Pancreas (tissue), 10 donors: ENCODE results near the gene PHACTR2. TPM values are rescaled to one million over a fixed set of nuclear protein-coding genes. Genes with fewer than 3 reads are reported as not detected.

Source experiments
- ATAC-seq, 4 donors: fragments of 200-7000 bp; cut with Tn5 transposase; one replicate each; pipeline versions ENCODE4 v1.8.0 to v1.9.1; 2020; ENCODE audit warnings: mild to moderate bottlenecking in 4 of 4, moderate library complexity in 4 of 4
- DNase-seq, 6 donors: peaks; one replicate each; pipeline ENCODE4 v3.0.0-alpha.2; 2020
- FAIRE-seq: peaks from 2 replicates; lab custom pipeline; 2012; peaks lifted over from hg19 to GRCh38; lab: Jason Lieb, UNC
- H3K27ac ChIP-seq, 4 donors: fragments of 200-600 bp; sonication (generic); 1 replicate in 3 of 4; 2 replicates in 1 of 4; pipeline versions ENCODE4 v1.5.0 to v1.8.0; 2020
- H3K27me3 ChIP-seq, 4 donors: fragments of 200-600 bp; one replicate each; pipeline ENCODE4 v1.8.0; 2021
- H3K36me3 ChIP-seq, 3 donors: fragments of 200-600 bp; sonication (generic) in 1 of 3; one replicate each; pipeline versions ENCODE4 v1.5.0 to v1.8.0; 2020 to 2021
- H3K4me1 ChIP-seq, 3 donors: fragments of 200-600 bp; one replicate each; pipeline ENCODE4 v1.8.0; 2021
- H3K4me3 ChIP-seq, 4 donors: fragments of 200-600 bp; sonication (generic) in 2 of 4; one replicate each; pipeline versions ENCODE4 v1.5.0 to v1.8.0; 2020 to 2021
- H3K9me3 ChIP-seq, 4 donors: fragments of 200-600 bp; one replicate each; pipeline ENCODE4 v1.8.0; 2021
- WGBS, 2 donors: extraction: QIAGEN DNeasy Blood & Tissue Kit; methylation state at CpG; one replicate each; pipeline ENCODE4 v1.1.7; 2013; 5-methylcytosine and 5-hydroxymethylcytosine counted together
- intact Hi-C, 3 donors: fragments of 100-400 bp; cut with DNase I; formaldehyde crosslinking; loops; one replicate each; pipeline versions ENCODE4 v1.11.1 to v1.14.2; 2022
- polyA plus RNA-seq, 2 donors: library from polyadenylated mRNA; stranded (reverse); fragments of 200-250 nt; gene quantifications; one replicate each; pipeline ENCODE4 v1.2.3, GENCODE V29; 2013
- total RNA-seq, 6 donors: library from RNA; stranded (reverse); fragmentation: NEBNext Ultra II Directional in 4 of 6; extraction: Animal tissue kit (Norgen Biotek cat#: 25700) in 4 of 6; gene quantifications; one replicate each; pipeline versions ENCODE4 v1.2.1 to v1.2.4, GENCODE V29; 2021 to 2023
- TF ChIP-seq, protein P1 (sequence below), 4 donors: fragments of 200-600 bp; sonication (generic) in 3 of 4; IDR thresholded peaks; one replicate each; pipeline versions ENCODE4 v1.5.0 to v1.8.0; 2021; ENCODE audit warnings: antibody characterized with exemption in 4 of 4
- donor health status: healthy with polysubstance abuse.
- donor health status: DM: no; HTN: no; CAD: no; lungs with moderate emphysema.
- donor health status: DM: no; HTN: no; CAD: no.
- donor health status: control.
- donor health status: control.
- donor health status: Bipolar disorder and iron deficiency.
- donor health status: DM: yes; HTN: yes; CAD: no.
- donor health status: DM: no; HTN: no; CAD: no.
- donor health status: DM: no; HTN: no; CAD: no.
- donor health status: DM: yes; HTN: yes; CAD: no.

Gene PHACTR2
- total and polyA plus RNA-seq, 8 donors = 2.7 to 19.0 (median 8.9) TPM

DNA sequence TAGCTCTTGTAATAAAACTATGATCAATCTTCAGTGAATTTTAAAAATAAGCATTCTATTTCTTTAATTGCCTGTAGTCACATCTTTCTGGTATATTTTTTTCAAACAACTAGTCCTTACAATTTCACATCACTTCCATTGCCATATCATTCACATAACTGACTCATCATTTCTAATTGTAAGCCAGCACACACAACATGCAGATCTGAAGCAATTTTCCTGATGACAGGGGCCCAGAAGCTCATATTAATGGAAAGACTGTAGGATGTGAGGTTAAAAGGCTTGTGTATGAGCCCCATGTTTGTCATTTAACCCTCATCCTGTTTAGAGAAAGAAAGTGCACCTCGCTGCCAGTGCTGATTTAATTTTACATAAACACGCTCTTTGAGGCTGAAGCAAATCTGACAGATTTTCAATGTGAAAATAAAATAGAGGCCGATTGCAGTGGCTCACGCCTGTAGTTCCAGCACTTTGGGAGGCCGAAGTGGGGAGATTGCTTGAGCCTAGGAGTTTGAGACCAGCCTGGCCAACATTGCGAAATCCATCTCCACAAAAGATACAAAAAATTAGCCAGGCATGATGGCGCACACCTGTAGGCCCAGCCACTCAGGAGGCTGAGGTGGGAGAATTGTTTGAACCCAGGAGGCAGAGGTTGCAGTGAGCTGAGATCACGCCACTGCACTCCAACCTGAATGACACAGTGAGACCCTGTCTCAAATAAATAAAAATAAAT, 125.2 kb downstream of the PHACTR2 start:
- Histone ChIP-seq H3K4me3 (no peak overlapping the region), H3K27ac (no peak overlapping the region), H3K4me1 (no peaks in the 10 kb centered on the region), H3K27me3 (no peaks in the 10 kb centered on the region), H3K36me3 (no peaks in the 10 kb centered on the region), H3K9me3 (no peaks in the 10 kb centered on the region)
- intact Hi-C loops = no loop called here
- DNase-seq (no peak), FAIRE-seq (no peak), ATAC-seq (no peak)
- TF ChIP-seq, protein P1, sequence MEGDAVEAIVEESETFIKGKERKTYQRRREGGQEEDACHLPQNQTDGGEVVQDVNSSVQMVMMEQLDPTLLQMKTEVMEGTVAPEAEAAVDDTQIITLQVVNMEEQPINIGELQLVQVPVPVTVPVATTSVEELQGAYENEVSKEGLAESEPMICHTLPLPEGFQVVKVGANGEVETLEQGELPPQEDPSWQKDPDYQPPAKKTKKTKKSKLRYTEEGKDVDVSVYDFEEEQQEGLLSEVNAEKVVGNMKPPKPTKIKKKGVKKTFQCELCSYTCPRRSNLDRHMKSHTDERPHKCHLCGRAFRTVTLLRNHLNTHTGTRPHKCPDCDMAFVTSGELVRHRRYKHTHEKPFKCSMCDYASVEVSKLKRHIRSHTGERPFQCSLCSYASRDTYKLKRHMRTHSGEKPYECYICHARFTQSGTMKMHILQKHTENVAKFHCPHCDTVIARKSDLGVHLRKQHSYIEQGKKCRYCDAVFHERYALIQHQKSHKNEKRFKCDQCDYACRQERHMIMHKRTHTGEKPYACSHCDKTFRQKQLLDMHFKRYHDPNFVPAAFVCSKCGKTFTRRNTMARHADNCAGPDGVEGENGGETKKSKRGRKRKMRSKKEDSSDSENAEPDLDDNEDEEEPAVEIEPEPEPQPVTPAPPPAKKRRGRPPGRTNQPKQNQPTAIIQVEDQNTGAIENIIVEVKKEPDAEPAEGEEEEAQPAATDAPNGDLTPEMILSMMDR (IDR thresholded peaks at IDR 0.05) = no peak
- 97 to 98% methylated on average over 8 of the region's 8 CpGs for WGBS, 2 donors

DNA sequence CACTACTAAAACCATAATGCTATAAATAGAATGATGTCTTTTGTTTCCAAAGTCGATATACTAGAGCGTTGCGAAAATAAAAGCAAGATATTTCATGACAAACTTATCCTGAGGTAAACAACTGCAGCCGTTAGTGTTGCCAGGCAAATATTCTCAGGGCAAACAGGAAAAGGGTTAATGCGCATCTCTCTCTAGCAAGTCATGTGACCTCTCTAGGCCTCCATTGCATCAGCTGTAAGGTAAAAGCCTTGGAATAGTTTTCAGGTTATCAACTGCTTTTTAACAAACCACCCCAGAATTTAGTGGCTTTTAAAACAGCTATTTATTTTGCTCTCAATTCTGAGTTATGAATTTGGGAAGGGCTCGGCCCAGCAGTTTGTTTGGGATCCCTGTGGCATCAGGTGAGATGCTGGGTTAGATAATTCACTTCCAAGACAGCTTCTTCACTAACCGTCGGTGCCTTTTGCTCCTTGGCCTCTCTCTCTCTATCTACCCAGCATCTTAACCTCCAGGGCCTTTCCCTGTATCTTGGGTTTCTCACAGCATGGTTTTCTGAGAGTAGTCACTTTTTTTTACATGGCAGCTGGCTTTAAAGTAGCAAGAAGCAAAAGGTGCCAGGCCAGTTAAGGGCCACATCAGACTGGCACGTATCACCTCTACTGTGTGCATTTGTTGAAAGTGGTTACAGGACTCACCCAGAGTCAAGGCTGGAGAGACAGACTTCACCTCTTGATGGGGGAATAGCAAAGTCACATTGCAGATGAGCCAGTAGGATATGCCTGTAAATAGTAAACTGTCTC, 126.2 kb downstream of the PHACTR2 start:
- DNase-seq = no peak
- no peaks in the 10 kb centered on the region for H3K9me3 ChIP-seq
- TF ChIP-seq, protein P1 (IDR thresholded peaks at IDR 0.05) = no peak
- H3K4me3 ChIP-seq = no peak overlapping the region
- H3K27me3 ChIP-seq = no peaks in the 10 kb centered on the region
- no peak for ATAC-seq
- no peak overlapping the region for H3K27ac ChIP-seq
- no peak for FAIRE-seq
- 85% methylated on average over 9 of the region's 9 CpGs for WGBS, 2 donors
- intact Hi-C loops = no loop called here
- no peaks in the 10 kb centered on the region for H3K4me1 ChIP-seq
- H3K36me3 ChIP-seq = no peaks in the 10 kb centered on the region

DNA sequence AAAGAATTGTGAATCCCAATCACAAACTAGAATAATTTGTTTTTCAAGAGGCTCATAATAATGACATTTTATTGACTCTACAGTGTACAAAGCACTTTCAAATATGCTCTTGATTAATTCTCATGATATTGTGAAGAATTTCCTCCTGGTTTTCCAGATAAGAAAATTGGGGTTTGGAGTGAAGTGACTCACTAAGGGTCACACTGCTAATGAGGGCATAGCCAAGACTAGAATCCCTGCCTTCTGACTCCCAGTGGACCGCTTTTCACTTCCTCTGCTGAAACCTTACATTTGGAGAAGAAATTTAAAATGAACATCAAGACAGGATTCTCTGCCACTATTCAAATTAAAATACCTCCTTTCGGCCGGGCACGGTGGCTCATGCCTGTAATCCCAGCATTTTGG, 127.1 kb downstream of the PHACTR2 start:
- Histone ChIP-seq H3K27ac (no peak overlapping the region), H3K27me3 (no peaks in the 10 kb centered on the region), H3K9me3 (no peaks in the 10 kb centered on the region), H3K4me1 (no peaks in the 10 kb centered on the region), H3K36me3 (no peaks in the 10 kb centered on the region), H3K4me3 (no peak overlapping the region)
- TF ChIP-seq, protein P1 (IDR thresholded peaks at IDR 0.05) = no peak
- intact Hi-C loops = no loop called here
- WGBS, 2 donors = 70 to 73% methylated on average over 4 of the region's 4 CpGs
- FAIRE-seq (no peak), DNase-seq (no peak), ATAC-seq (no peak)

DNA sequence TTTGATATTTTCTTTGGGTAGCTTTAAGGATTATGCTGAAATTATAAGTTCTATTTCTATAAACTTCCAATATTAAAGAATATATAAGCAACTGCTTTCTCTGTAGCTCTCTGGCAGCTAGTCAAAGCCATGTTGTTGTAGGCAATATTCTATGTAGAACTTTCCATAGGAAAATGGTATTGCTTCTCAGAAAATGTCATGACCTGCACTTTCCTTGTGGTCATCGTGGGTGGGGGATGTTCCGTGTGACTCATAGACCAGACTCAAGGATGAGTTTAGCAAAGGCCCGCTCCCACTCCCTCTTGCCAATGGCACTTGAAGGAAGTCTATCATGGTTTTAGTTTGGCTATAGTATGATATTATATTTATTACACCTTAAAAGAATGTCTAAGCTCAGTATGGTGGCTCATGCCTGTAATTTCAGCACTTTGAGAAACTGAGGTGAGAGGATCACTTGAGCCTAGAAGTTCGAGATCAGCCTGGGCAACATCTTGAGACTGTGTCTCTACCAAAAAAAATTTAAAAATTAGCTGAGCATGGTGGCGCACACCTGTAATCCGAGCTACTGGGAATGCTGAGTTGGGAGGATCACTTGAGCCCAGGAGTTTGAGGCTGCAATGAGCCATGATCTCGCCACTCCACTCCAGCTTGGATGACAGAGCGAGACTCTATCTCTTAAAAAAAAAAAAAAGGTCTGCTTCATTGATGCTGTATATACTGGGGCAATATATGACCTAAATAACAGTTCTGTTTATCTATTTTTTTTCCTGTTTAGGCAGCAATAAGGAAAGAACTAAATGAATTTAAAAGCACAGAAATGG, 128.7 kb downstream of the PHACTR2 start:
- intact Hi-C loops = no loop called here
- ATAC-seq (peak in 2 of 4 donors; percentile 50 to 55), DNase-seq (no peak), FAIRE-seq (no peak)
- Histone ChIP-seq H3K36me3 (no peaks in the 10 kb centered on the region), H3K4me3 (no peak overlapping the region), H3K27me3 (no peaks in the 10 kb centered on the region), H3K27ac (no peak overlapping the region), H3K9me3 (no peaks in the 10 kb centered on the region), H3K4me1 (peaks cover 0 to 6% (median 5%) of the 10 kb centered on the region in 3 donors)
- TF ChIP-seq, protein P1 (IDR thresholded peaks at IDR 0.05) = no peak
- 91 to 95% methylated on average over 8 of the region's 8 CpGs for WGBS, 2 donors
